MM.1S (cell line): ENCODE results near the gene CCDC187.

Experiments
- DNase-seq: peaks from one replicate; pipeline ENCODE4 v3.0.0-alpha.2; 2015
- H2AFZ ChIP-seq: fragments of 300-600 bp; sonication (generic); 2 replicates; pipeline ENCODE4 v1.6.0; 2016; ENCODE audit warnings: antibody characterized with exemption, low read length
- H3F3A ChIP-seq: fragments of 300-600 bp; sonication (generic); 2 replicates; pipeline ENCODE4 v1.6.1; 2016; ENCODE audit warnings: mild to moderate bottlenecking, antibody characterized with exemption, low read length, moderate library complexity, mixed read lengths; ENCODE audit not compliant: insufficient read depth
- H3K27ac ChIP-seq: fragments of 300-600 bp; sonication (generic); 2 replicates; pipeline ENCODE4 v1.5.1; 2016; ENCODE audit warnings: mild to moderate bottlenecking, low read length
- H3K27me3 ChIP-seq: fragments of 300-600 bp; sonication (generic); replicated peaks from 2 replicates; pipeline ENCODE4 v1.6.0; 2016; ENCODE audit warnings: low read length; ENCODE audit not compliant: insufficient read depth
- H3K36me3 ChIP-seq: fragments of 300-600 bp; sonication (generic); replicated peaks from 2 replicates; pipeline ENCODE4 v1.6.1; 2016; ENCODE audit warnings: mild to moderate bottlenecking, low read length, mixed read lengths; ENCODE audit not compliant: insufficient read depth
- H3K4me1 ChIP-seq: fragments of 300-600 bp; sonication (generic); 2 replicates; pipeline ENCODE4 v1.6.1; 2016; ENCODE audit warnings: low read length, mixed read lengths
- H3K4me2 ChIP-seq: fragments of 300-600 bp; sonication (generic); 2 replicates; pipeline ENCODE4 v1.6.0; 2016; ENCODE audit warnings: low read depth, low read length
- H3K4me3 ChIP-seq: fragments of 300-600 bp; sonication (generic); 2 replicates; pipeline ENCODE4 v1.5.1; 2016; ENCODE audit warnings: low read length, mixed read lengths
- H3K79me2 ChIP-seq: fragments of 300-600 bp; sonication (generic); 2 replicates; pipeline ENCODE4 v1.6.1; 2016; ENCODE audit warnings: mixed run types, low read length, mixed read lengths
- H3K9ac ChIP-seq: fragments of 300-600 bp; sonication (generic); 2 replicates; pipeline ENCODE4 v1.6.1; 2016; ENCODE audit warnings: low read length, mixed read lengths
- H3K9me2 ChIP-seq: fragments of 300-600 bp; sonication (generic); replicated peaks from 2 replicates; pipeline ENCODE4 v1.6.1; 2016; ENCODE audit warnings: mild to moderate bottlenecking, low read length, mixed read lengths; ENCODE audit not compliant: insufficient read depth
- H3K9me3 ChIP-seq: fragments of 300-600 bp; sonication (generic); replicated peaks from 2 replicates; pipeline ENCODE4 v1.6.1; 2016; ENCODE audit warnings: mild to moderate bottlenecking, low read length, mixed read lengths; ENCODE audit not compliant: insufficient read depth
- H4K20me1 ChIP-seq: fragments of 300-600 bp; sonication (generic); 2 replicates; pipeline ENCODE4 v1.6.1; 2016; ENCODE audit warnings: mild to moderate bottlenecking, low read length, moderate library complexity, mixed read lengths; ENCODE audit not compliant: insufficient read depth
- EZH2 ChIP-seq: fragments of 300-600 bp; sonication (generic); optimal IDR thresholded peaks from 2 replicates; pipeline ENCODE3; 2017; ENCODE audit warnings: low read depth, mild to moderate bottlenecking, antibody characterized with exemption, low read length, mixed read lengths
- EZH2phosphoT487 ChIP-seq: fragments of 300-600 bp; sonication (generic); IDR thresholded peaks from 2 replicates; pipeline ENCODE4 v1.6.1; 2018; ENCODE audit warnings: antibody characterized with exemption, low read length
- TF ChIP-seq, protein P1 (sequence below): fragments of 300-600 bp; sonication (generic); IDR thresholded peaks from 2 replicates; pipeline ENCODE4 v1.5.1; 2016; ENCODE audit warnings: antibody characterized with exemption, low read length, mixed read lengths

The CCDC187 gene

DNA sequence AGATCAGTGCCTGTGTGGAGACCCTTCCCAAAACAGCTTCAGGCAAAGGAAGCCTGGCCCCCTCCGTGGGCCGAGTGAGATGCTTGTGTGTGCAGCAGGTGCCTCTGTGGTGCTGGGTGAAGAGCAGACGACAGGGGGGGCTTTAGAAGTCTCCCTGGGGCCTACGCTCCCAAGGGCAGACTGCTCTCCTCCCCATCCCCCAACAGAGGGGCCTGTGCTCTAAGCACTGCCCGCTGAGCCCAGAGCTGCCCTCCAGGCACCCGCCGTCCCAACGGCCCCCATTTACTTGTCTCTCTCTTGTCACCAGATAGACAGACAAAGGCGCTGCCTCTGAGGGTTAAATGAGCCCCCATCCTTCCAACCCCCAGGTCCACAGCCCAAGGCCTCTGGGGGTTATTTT lies 96.3 kb downstream of the CCDC187 start:
- no peaks in the 10 kb centered on the region for H3K36me3 ChIP-seq
- H3K9ac ChIP-seq: no peak overlapping the region
- H3K4me1 ChIP-seq: no peaks in the 10 kb centered on the region
- no peaks in the 10 kb centered on the region for H3K9me3 ChIP-seq
- H3F3A ChIP-seq: no peaks in the 10 kb centered on the region
- H3K27ac ChIP-seq: no peak overlapping the region
- no peak overlapping the region for H3K4me2 ChIP-seq
- TF ChIP-seq, protein P1, sequence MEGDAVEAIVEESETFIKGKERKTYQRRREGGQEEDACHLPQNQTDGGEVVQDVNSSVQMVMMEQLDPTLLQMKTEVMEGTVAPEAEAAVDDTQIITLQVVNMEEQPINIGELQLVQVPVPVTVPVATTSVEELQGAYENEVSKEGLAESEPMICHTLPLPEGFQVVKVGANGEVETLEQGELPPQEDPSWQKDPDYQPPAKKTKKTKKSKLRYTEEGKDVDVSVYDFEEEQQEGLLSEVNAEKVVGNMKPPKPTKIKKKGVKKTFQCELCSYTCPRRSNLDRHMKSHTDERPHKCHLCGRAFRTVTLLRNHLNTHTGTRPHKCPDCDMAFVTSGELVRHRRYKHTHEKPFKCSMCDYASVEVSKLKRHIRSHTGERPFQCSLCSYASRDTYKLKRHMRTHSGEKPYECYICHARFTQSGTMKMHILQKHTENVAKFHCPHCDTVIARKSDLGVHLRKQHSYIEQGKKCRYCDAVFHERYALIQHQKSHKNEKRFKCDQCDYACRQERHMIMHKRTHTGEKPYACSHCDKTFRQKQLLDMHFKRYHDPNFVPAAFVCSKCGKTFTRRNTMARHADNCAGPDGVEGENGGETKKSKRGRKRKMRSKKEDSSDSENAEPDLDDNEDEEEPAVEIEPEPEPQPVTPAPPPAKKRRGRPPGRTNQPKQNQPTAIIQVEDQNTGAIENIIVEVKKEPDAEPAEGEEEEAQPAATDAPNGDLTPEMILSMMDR: no peak
- TF ChIP-seq EZH2 (no peak), EZH2phosphoT487 (no peak)
- H3K27me3 ChIP-seq: peaks cover 17% of the 10 kb centered on the region
- H2AFZ ChIP-seq: no peak overlapping the region
- H4K20me1 ChIP-seq: no peaks in the 10 kb centered on the region; the same call in 1 of the 2 replicates
- no peaks in the 10 kb centered on the region for H3K79me2 ChIP-seq
- H3K9me2 ChIP-seq: no peaks in the 10 kb centered on the region
- no peak overlapping the region for H3K4me3 ChIP-seq
- DNase-seq: no peak

DNA sequence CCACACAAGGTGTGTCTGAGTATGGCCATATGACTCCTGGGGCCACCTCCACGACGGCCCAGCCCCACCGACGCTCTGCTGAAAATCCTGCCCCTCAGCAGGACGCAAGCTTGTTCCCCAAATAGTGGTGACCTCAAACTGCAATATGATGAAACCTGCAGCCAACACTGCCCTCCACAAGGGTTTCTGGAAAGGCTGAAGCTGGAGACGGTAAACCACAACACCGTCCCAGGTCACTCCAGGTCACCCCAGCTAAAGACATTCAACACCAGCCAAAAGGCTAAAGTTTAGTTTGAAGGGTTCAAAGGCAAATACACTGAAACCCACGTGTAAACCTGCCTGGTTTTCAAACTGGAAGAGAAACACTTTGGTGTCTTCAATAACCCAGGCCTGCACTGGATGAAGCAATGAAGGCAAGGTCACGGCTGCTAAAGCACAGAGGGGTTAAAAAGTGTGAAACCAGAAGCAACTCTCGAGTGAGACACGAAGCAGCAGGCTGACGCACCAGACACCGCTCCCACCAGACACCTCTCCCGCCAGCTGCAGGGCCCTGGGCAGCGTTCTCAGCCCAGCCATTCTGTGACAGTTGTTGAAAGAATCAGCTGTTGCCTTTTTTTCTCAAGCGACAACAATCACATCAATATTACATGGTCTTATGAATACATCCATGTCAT lies 97.2 kb downstream of the CCDC187 start:
- Histone ChIP-seq H3K27ac (no peak overlapping the region), H3K36me3 (no peaks in the 10 kb centered on the region), H3K4me2 (no peak overlapping the region), H3K79me2 (no peaks in the 10 kb centered on the region), H3K27me3 (peaks cover 24% of the 10 kb centered on the region), H3K9me3 (no peaks in the 10 kb centered on the region), H3K9ac (no peak overlapping the region), H2AFZ (no peak overlapping the region), H3F3A (no peaks in the 10 kb centered on the region), H3K9me2 (no peaks in the 10 kb centered on the region), H3K4me3 (no peak overlapping the region), H3K4me1 (no peaks in the 10 kb centered on the region), H4K20me1 (no peaks in the 10 kb centered on the region; the same call in 1 of the 2 replicates)
- TF ChIP-seq EZH2 (no peak), EZH2phosphoT487 (no peak)
- TF ChIP-seq, protein P1: no peak
- no peak for DNase-seq

DNA sequence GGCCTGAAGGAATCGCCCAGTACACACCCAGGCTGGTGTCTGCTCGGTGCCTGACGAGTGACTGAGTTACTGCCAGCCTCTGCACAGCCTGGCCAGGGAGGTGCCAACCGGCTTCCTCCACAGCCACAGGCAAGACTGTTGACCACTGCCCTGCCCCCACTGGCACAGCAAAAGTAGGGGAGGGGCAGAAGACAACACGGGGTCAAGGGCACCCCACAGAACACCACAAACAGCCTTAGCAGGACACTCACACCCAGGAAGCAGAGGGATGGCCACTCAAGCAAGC lies 98.2 kb downstream of the CCDC187 start:
- Histone ChIP-seq H3K79me2 (no peaks in the 10 kb centered on the region), H3K4me1 (no peaks in the 10 kb centered on the region), H3K9ac (no peak overlapping the region), H3K4me2 (no peak overlapping the region), H3K27ac (no peak overlapping the region), H2AFZ (no peak overlapping the region), H3K36me3 (no peaks in the 10 kb centered on the region), H3F3A (no peaks in the 10 kb centered on the region), H3K9me2 (no peaks in the 10 kb centered on the region), H3K27me3 (peaks cover 34% of the 10 kb centered on the region), H3K4me3 (no peak overlapping the region), H3K9me3 (no peaks in the 10 kb centered on the region), H4K20me1 (no peaks in the 10 kb centered on the region; the same call in 1 of the 2 replicates)
- TF ChIP-seq EZH2 (no peak), EZH2phosphoT487 (no peak)
- TF ChIP-seq, protein P1: no peak
- no peak for DNase-seq
